HG03095 (cell line): ENCODE results near the gene NET1.

Experiments
- ATAC-seq: cut with Tn5 transposase; IDR thresholded peaks from one replicate; pipeline ENCODE4 v1.9.1; 2021; ENCODE audit warnings: moderate library complexity; ENCODE audit not compliant: unreplicated experiment

Gene NET1

DNA sequence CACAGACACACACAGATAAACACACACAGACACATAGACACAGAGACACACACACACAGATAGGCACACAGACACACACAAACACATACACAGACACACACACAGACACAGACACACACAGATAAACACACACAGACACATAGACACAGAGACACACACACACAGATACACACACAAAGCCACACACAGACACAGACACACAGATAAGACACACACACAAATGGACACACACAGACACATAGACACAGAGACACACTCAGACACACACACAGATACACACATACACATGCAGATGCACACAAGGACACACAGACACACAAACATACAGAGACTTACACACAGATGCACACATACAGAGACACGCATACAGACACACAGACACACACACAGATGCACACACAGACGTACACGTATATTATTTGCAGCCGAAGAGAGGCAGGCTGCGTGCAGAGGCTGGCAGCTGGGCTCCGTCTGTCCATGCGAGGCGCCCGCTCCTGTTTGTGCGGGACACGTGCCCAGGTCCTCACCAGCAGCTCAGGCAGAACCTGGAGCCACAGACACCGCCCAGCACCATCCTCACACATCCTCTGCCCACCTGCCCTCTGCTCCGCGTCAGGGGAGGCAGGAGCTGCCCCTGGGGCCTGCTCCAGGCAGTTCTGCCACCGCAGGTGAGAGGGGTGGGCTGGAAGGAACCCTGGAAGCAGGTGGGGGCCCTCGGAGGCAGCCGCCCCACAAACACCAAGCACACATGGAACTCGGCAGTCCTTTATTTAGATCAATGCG, 85.8 kb downstream of the NET1 start:
- no peak for ATAC-seq

DNA sequence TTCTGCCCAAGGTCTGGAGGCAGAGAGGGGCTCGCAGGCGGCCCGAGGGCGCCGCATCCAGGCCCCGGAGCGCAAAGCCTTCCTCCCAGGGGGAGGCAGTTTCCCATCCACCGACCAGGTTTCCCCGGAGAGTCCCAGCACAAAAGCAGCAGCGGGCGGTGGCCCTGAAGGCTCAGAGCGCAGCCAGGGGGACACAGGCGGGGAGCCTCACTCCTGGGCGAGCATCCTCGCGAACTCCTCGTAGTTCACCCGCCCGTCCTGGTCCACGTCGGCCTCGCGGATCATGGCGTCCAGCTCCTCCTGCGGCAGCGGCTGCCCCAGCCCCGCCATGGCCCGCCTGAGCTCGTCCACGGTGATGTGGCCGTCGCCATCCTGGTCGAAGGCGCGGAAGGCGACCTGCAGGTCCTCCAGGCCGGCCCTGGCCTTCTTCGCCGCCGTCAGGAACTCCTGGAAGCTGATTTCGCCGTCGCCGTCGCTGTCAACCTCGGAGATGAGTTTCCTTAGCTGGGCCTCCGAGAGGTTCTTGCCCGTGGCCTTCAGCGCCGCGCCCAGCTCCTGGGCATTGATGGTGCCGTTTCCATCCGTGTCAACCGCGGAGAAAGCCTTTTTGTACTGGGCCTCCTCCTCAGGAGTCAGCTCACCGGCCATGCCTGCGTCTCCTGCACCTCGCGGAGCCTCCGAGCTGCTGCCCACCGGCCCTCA, 86.6 kb downstream of the NET1 start:
- no peak for ATAC-seq

DNA sequence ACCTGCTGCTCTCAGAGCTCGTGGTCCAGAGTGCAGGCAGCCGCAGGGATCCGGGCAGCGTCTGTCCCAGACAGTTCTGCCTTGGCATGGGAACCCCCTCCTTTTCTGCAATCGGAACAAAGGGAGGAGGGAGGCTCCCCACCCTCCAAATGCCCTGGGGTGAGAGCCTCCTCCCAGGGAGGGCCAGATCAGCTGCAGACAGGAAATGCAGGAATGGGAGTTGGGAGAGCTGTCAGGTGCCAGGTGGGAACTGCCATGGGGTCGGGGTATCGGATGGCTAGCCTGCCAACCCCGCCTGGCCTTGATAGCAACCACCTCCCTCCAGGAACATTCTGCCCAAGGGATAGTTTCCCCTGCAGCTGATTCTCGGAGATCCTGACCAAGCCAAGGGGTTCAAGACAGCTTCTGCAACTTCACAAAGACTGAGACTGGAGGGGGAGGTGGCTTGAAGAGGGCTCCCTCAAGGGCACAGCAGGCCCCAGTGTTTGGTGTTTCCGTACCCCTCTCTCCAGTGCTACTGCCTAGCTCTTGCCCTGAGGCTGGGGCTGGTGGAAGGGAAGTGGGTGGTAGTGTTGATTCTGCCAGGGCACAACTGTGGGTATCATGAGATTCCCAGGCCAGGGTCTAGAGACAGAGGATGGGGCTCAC, 87.3 kb downstream of the NET1 start, which contains the start of gene CALML5:
CALML5 (minus strand) TSS at position 78 of the 648 bp plus-strand sequence. CDS start 132 bp downstream, outside the sequence.
- no peak for ATAC-seq

DNA sequence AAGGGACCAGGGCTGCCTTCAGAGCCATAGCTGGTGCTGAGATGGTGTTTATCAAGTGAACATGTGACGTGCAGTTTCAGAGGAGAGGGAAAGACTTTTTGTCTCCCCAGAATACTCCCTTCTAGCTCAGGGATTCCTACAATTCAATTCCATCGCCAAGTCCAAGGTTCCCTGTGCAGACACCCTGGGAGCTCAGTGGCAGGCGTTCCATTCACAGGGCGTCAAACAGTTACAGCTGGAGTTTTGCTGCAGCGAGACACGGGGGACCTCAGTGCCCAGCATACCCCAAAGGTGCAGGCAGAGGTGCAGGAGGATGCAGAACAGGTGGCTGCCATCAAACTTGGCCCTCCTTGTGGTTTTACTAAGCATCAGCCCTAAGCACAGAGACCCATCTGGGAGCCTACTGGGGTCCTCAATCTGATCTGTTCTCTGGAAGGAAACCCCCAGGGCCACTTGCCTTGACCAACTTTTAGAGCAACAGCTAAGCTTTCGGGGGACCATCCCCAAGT, 87.9 kb downstream of the NET1 start:
- no peak for ATAC-seq

DNA sequence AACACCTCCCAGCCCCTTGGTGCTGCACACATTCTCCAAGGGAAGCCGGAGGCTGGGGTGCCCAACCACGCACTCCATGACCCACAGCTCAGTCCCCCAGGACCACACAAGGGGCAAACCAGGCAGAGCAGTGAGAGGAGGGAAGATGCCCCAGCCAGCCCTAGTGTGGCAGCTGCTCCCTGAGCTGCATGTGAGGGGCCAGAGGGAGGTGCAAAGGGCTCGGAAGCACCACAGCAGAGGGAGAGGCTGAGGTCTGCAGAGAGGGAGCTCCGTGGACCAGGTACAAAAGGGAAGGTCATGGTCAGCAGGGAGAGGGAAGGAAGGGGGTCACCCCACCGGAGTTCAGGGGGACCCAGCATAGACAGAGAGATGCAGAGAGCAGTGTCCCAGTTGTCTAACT, 88.6 kb downstream of the NET1 start:
- no peak for ATAC-seq

DNA sequence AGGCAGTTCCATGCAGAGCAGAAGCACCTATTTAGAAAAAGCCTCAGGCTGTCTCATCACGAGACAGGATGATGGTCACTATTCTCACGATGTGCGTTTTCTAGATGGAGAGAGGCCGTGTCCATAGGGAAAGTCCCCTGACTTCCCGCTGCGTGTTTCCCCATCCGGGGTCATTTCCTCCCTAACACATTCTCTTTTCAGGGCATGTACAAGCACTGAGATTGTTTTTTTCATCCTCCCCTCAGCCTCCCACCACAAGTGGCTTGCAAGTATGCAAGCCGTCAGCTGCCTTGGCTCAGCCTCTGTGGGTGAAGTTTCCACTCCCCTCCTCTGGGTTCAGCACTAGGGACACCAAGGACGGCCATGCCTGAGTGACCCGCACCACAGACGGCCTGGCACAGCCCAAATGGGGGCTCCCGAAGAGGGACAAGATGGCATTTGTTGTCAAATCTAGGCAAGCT, 89.7 kb downstream of the NET1 start:
- no peak for ATAC-seq

DNA sequence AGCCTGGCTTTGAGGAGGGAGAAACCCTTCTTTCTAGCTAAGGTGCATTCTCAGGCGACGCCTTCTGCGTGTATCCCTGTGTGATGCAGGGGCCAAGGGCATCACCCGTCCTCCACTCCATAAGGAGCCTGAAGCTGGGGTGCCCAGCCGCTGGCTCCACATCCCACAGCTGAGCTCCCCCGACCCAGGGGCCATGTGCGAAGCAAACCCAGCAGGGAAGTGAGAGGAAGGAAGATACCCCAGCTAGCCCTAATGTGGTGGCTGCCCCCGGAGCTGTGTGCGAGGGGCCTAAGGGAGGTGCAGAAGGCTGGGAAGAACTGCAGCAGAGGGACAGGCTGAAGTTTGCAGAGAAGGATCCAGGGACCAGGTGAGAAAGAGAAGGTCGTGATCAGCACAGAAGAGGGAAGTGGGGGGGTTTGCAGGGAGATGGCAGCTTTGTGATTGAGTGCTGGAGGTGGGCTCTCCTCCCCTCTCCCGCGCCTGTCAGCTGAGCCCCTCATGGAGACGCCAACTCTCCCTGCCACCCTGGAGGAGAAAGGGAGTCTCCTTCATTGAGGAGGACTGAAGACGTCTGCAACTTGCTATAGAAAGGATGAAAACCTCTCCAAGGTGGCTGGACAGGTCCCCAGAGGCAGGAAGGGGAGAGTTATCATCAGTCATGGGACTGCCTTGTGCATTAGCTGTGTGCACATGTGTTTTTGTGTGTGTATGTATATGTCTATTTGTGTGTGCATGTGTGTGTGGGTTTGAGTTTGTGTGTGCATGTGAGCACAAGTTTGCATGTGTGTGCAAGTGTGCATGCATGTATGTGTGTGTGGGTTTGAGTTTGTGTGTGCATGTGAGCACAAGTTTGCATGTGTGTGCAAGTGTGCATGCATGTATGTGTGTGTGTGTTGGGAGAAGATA, 90.5 kb downstream of the NET1 start:
- ATAC-seq: no peak

DNA sequence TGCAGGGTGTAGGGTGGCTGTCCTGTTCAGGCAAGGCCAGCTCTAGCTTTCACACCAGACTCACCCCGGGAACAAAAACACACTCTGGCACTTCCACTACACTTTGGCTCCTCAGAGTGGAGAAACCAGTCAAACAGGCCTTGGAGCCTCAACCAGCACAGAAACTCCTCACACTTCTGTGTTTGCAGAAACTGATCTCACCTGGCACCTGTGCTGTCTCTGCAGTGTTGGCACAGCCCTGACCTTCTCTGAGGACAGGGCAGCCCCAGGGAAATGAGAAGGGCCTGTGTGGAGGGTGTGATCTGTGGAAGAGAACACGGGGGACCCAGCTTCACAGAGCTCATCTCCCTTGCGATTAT, 91.1 kb downstream of the NET1 start:
- ATAC-seq: no peak

DNA sequence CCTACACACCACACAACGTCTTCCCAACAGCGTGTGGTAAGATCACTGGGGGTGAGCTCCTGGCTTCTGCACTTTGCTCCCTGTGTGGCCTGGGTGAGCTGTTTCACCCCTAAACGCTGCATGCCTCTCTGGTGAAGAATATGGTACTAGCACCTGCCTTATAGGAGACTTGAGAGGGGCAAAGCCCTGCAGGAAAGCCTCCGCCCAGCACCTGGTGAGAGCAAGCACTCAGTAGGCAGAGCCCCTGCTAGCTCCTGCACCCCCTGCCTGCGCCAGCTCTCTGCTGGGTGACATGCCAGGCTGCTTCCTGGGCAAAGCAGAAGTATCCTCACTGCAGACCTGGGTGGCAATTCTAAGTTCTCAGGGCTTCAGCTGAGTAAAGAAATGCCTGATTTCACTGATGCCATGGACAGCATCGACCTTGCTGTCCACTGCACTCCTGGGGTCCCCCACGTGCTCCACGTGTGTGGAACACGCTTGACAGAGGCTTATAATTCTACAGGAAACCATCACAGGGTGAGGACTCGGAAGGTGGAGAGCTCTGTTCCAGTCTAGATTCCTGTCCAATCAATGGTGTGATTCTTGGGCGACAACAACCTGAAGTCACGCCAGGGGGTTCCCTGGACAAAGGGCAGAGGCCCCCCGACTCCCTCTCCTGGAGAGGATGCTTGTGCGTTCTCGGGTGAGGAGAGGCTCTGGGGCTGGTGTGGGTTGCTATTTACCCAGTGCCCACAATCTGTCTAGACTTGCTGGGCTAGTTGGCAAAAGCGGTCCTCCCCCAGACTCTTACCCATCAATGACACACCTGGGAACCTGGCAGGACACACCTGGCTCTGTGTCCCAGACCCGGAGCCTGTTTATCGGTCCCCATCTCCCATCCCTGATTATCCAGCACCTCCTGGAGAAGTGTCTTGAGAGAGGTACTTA, 92.1 kb downstream of the NET1 start:
- no peak for ATAC-seq

DNA sequence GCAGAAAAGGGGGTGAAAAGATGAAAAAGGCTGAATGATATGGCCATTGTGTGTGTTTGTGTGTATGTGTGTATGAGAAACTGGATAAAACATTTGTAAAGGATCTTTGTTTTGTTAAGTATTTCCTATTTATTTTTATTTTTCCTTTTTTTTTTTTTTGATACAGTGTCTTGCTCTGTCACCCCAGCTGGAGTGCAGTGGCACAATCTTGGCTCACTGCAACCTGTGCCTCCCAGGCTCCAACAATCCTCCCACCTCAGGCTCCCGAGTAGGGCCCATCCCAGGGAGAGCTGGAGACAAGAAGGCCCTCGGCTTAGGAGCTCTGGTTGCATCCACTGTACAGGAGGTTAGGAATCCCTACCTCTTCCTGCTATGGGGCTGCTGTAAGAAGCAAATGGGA, 93.9 kb downstream of the NET1 start:
- no peak for ATAC-seq

DNA sequence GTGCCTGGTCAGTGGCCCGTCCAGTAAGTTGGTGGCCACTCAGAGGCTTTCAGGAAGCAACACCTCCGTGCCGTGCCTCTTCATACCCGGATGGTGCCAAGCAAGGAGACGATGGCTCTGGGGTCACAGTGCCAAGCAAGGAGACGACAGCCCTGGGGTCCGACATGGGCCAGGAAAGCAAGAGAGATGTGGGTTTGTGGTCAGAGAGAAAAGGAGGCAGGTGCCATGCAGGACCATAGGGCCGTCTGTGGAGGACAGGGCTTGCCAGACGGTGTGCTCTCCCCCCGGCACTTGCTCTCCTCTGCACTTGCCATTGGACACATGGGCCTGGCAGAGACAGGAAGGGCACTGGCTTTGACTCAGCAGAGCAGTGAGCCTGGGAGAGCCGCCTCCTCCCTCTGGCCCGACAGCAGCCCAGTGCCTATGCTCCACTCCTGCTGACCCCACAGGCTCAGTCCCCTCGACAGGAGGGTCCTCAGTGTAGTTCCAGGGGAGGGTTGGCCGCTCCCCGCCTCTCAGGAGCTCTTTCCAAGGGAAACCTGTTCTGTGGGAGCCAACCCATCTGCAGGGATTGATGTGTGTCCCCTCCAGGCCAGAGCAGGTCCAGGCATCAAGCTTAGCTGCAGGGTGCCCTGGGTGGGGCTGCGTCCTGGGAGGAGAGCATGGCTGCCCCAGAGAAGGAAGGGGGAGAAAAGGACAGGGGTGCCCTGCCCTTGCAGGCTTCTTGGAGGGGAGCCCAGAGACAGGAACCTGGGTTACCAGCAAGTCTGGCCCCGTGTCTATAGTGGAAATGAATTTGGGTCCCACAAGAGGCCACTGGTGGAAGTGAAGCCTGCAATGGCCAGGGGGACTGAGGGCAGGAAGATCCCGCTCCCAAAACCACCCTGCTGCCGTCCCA, 94.6 kb downstream of the NET1 start:
- ATAC-seq: no peak

DNA sequence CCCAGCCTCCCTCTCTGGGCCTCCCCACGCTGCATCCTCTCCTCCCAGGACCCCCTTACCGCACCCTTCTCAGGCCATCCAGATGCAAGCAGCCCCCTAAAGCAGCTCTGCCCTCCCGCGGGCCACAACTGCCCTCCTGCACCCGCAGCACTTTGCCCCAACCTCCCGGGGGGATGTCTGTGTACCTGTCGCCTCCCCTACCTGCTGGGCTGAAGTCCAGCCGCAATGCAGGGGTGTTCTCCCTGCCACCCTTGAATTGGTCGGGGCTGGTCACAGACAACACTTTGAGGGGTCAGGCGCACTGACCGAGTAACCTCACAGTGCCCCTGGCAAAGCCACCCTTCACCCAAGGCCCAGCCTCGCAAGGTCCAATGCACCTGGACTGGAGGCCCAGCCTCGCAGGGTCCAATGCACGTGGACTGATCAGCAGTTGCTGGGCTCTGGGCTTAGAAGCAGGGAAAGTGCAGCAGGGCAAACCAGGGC, 95.3 kb downstream of the NET1 start:
- ATAC-seq: no peak

DNA sequence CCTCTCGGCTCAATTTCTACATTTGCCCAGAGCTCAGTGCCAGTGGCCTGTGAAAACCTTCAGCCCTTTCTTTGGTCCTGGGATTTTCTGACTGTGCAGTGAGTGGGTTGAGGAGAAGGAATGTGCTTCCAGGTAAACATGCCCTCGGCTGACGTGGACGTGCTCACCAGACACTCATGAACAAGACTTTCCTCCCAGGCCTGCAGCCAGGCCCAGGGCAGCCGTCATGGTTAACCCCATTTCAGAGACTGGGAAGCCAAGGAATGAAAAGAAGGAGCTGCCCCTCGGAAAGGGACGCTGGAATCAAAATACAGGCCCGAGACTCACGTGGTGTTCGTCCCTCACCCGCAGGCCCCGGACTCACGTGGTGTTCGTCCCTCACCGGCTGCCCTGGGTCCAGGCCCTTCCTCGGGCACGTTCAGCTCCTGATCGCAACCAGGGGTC, 95.8 kb downstream of the NET1 start:
- ATAC-seq: no peak
